KMS-11 (cell line): ENCODE results near the gene PRPF31.

Experiments used
- H2AFZ ChIP-seq: fragments of 200-600 bp; sonication (generic); 2 replicates; pipeline ENCODE4 v1.6.1; 2016; ENCODE audit warnings: antibody characterized with exemption, mixed run types, low read depth
- H3K27ac ChIP-seq: fragments of 200-600 bp; sonication (generic); 2 replicates; pipeline ENCODE4 v1.6.1; 2016; ENCODE audit warnings: mild to moderate bottlenecking, mixed run types
- H3K27me3 ChIP-seq: fragments of 200-600 bp; sonication (generic); 2 replicates; pipeline ENCODE4 v1.6.1; 2017; ENCODE audit warnings: mild to moderate bottlenecking, low read depth, mixed run types, moderate library complexity; ENCODE audit not compliant: insufficient read depth
- H3K36me3 ChIP-seq: fragments of 200-600 bp; sonication (generic); 2 replicates; pipeline ENCODE4 v1.6.1; 2017; ENCODE audit warnings: mild to moderate bottlenecking, mixed run types; ENCODE audit not compliant: insufficient read depth
- H3K4me1 ChIP-seq: fragments of 200-600 bp; sonication (generic); 2 replicates; pipeline ENCODE4 v1.6.1; 2016; ENCODE audit warnings: mild to moderate bottlenecking, low read depth, mixed run types; ENCODE audit not compliant: poor library complexity, severe bottlenecking
- H3K4me2 ChIP-seq: fragments of 200-600 bp; sonication (generic); 2 replicates; pipeline ENCODE4 v1.7.0; 2016; ENCODE audit warnings: mild to moderate bottlenecking, mixed run types
- H3K4me3 ChIP-seq: fragments of 200-600 bp; sonication (generic); IDR thresholded peaks from 2 replicates; pipeline ENCODE4 v1.6.1; 2017; ENCODE audit warnings: low read depth, low read length, mixed read lengths; ENCODE audit not compliant: insufficient read depth
- H3K79me2 ChIP-seq: fragments of 200-600 bp; sonication (generic); 2 replicates; pipeline ENCODE4 v1.6.1; 2016; ENCODE audit warnings: low read depth, mixed run types; ENCODE audit not compliant: insufficient read depth
- H3K9ac ChIP-seq: fragments of 200-600 bp; sonication (generic); 2 replicates; pipeline ENCODE4 v1.6.1; 2016; ENCODE audit warnings: mild to moderate bottlenecking, mixed run types
- H4K20me1 ChIP-seq: fragments of 200-600 bp; sonication (generic); 2 replicates; pipeline ENCODE4 v1.6.1; 2016; ENCODE audit warnings: mild to moderate bottlenecking, mixed run types; ENCODE audit not compliant: insufficient read depth
- CTCF ChIP-seq: fragments of 200-600 bp; sonication (generic); conservative IDR thresholded peaks from 2 replicates; pipeline ENCODE4 v1.6.1; 2017; ENCODE audit warnings: low read depth, mild to moderate bottlenecking, antibody characterized with exemption, low read length, moderate library complexity, mixed read lengths

Gene PRPF31

GRCh38 chr19:54142166-54142780 is 26.7 kb downstream of the PRPF31 start:
- no peak overlapping the region for H3K4me3 ChIP-seq
- no peak overlapping the region for H3K27ac ChIP-seq
- H4K20me1 ChIP-seq: no peaks in the 10 kb centered on the region
- TF ChIP-seq CTCF: no peak
- no peak overlapping the region for H3K4me2 ChIP-seq
- no peak overlapping the region for H2AFZ ChIP-seq
- no peak overlapping the region for H3K9ac ChIP-seq
- H3K36me3 ChIP-seq: peaks cover 3% of the 10 kb centered on the region; the same call in 1 of the 2 replicates
- H3K27me3 ChIP-seq: no peaks in the 10 kb centered on the region; the same call in 1 of the 2 replicates
- peaks cover 8% of the 10 kb centered on the region for H3K4me1 ChIP-seq
- peaks cover 53% of the 10 kb centered on the region for H3K79me2 ChIP-seq

GRCh38 chr19:54145541-54146158 is 30.1 kb downstream of the PRPF31 start:
- Histone ChIP-seq H4K20me1 (no peaks in the 10 kb centered on the region), H3K4me1 (no peaks in the 10 kb centered on the region), H3K27me3 (no peaks in the 10 kb centered on the region; the same call in 1 of the 2 replicates), H3K79me2 (peaks cover 24% of the 10 kb centered on the region), H2AFZ (no peak overlapping the region), H3K9ac (no peak overlapping the region), H3K4me3 (no peak overlapping the region), H3K4me2 (no peak overlapping the region), H3K36me3 (peaks cover 3% of the 10 kb centered on the region; the same call in 1 of the 2 replicates), H3K27ac (no peak overlapping the region)
- no peak for TF ChIP-seq CTCF

GRCh38 chr19:54147676-54148075 is 32.1 kb downstream of the PRPF31 start:
- H4K20me1 ChIP-seq: no peaks in the 10 kb centered on the region

GRCh38 chr19:54148158-54148557 is 32.6 kb downstream of the PRPF31 start:
- H3K4me3 ChIP-seq: no peak overlapping the region
- H3K4me1 ChIP-seq: no peaks in the 10 kb centered on the region
- no peak overlapping the region for H3K27ac ChIP-seq
- no peaks in the 10 kb centered on the region for H4K20me1 ChIP-seq
- no peaks in the 10 kb centered on the region; the same call in 1 of the 2 replicates for H3K27me3 ChIP-seq
- H2AFZ ChIP-seq: no peak overlapping the region
- H3K36me3 ChIP-seq: peaks cover 3% of the 10 kb centered on the region; the same call in 1 of the 2 replicates
- no peak overlapping the region for H3K4me2 ChIP-seq
- no peaks in the 10 kb centered on the region for H3K79me2 ChIP-seq
- H3K9ac ChIP-seq: no peak overlapping the region
- no peak for TF ChIP-seq CTCF

More at GRCh38 chr19:54147676-54148075, 32.1 kb downstream of the PRPF31 start:
- Histone ChIP-seq H3K4me1 (no peaks in the 10 kb centered on the region), H2AFZ (no peak overlapping the region), H3K9ac (no peak overlapping the region), H3K4me2 (no peak overlapping the region), H3K4me3 (no peak overlapping the region), H3K79me2 (peaks cover 3% of the 10 kb centered on the region; the same call in 1 of the 2 replicates), H3K27ac (no peak overlapping the region), H3K27me3 (no peaks in the 10 kb centered on the region; the same call in 1 of the 2 replicates), H3K36me3 (peaks cover 3% of the 10 kb centered on the region; the same call in 1 of the 2 replicates)
- TF ChIP-seq CTCF: no peak
